ENCODE results near the gene MYOZ3.

MYOZ3 gene

DNA sequence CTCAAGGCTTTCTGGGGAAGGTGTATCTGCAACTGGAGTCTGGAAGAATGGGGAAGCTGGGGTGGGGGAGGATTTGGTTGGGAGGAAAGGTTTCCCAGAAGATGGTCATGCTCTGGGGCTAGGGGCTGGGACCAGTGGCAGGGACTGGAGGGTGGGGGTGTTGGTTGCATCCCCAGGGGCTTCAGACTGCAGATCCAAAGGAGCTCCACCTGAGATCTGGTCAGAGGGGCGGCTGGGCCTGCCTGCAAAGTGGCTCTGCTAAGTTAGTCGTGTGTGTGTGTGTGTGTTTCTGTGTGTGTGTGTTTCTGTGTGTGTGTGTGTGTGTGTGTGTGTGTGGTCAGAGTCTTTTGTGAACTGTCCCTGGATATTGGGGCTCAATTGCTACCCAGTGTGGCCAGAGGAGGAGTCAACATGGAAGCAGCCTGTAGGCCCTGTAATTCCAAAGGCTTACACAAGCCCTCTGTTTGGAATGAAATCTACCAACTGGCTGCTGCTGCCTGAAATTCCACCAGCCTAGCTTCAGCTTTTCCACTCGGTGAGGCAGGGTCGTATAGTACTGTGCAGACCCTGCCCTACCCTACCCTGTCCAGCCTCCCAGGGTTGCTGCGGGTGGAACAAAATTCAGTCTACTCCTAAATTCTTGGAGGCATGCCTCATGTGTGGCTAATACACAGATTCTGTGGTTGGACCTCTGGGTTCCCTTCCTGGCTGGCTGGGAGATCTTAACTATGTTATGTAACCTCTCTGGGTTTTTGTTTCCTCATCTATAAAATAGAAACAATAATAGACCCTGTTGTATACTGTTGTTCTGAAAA, 33.1 kb upstream of the MYOZ3 start:
- no peak for DNase-seq

DNA sequence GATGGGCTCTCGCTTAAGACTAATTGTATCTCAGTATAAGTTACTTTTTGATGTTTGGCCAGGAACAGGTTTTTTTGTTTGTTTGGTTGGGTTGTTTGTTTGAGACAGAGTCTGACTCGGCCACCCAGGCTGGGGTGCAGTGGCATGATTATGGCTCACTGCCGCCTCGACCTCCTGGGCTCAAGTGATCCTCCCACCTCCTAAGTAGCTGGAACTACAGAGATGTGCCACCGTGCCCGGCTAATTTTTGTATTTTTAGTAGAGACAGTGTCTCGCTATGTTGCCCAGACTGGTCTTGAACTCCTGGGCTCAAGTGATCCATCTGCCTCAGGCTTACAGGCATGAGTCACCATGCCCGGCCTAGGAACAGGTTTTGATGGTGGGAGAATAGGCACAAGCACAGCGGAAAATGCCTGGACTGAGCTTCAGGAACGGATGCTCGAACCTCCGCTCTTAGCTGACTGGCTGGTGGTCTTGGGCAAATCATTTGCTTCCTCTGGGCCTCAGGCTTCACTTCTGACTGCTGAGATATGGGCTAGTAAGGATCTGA, 32.0 kb upstream of the MYOZ3 start:
- no peak for DNase-seq

DNA sequence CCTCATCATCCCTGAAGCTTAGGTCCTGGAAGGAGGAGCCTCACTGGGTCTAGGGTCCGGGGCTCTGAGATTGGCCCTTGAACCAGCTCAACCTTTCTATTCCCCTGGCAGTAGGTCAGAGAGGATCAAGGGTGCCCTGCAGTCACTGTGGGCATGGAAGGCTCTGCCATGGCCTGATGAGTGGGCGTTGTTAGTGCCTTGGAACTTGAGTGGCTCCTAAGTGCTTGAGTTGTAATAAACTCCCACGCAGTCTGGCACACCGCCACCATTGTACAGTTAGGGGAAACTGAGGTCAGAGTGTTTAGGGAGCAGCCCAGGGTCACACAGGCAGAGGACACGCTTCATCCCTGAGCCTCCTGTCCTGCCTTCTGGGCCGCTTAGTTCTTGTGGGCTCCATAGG, 31.0 kb upstream of the MYOZ3 start:
- no peak for DNase-seq

DNA sequence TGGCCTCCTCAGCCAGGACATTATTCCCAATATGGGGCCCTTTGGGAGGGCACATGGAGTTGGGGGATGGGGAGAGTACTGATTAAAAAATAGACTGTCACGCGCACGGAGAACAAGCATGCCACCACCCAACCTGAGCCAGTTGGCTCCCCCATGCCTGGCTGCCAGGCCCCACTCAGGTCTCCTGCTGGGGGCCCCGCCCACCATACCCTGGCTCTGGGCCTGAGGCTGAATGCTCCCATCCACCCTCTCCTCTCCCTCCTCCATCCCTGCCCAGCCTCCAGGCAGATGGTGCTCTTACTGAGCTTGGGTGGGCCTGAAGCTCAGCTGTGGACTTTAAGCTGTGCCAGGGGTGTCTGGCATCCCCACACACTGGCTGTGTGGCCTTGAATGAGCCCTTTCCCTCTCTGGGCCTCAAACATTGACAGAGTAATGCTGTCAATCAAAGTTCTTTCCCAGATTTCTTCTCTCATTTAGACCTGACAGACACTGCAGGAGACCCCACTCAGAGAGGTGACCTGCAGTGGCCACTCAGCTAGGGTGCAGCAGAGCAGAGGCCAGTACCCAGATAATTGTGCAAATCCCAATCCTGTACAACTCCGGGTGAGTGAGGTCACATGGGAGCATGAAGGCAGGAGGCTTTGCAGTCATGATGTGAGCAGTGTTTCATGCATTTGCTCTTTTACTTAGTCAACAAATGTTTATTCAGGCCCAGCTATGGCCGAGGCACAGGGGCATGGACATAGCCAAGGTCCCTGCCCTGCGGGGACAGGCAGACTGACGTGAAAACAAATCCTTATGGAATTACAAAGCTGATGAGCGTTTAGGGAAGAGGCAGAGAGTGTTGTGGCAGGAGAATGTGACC, 30.4 kb upstream of the MYOZ3 start:
- DNase-seq = no peak

DNA sequence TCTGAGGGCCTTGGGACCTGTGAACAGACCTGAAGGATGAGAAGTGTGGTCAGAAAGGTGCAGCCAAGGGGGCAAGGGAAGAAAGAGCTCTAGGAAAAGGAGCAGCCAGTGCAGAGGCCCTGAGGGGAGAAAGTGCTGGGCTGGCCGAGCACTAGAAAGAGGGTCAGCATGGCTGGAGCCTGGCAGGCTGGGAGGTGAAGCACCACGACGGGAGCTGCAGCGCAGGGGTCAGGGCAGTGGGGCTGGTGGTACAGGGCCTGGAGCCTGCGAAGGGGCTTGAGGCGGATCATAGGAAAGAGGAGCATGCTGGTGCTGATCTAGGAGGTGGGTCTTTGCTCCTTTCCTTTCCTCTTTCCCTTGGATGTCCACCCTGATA, 29.7 kb upstream of the MYOZ3 start:
- no peak for DNase-seq

DNA sequence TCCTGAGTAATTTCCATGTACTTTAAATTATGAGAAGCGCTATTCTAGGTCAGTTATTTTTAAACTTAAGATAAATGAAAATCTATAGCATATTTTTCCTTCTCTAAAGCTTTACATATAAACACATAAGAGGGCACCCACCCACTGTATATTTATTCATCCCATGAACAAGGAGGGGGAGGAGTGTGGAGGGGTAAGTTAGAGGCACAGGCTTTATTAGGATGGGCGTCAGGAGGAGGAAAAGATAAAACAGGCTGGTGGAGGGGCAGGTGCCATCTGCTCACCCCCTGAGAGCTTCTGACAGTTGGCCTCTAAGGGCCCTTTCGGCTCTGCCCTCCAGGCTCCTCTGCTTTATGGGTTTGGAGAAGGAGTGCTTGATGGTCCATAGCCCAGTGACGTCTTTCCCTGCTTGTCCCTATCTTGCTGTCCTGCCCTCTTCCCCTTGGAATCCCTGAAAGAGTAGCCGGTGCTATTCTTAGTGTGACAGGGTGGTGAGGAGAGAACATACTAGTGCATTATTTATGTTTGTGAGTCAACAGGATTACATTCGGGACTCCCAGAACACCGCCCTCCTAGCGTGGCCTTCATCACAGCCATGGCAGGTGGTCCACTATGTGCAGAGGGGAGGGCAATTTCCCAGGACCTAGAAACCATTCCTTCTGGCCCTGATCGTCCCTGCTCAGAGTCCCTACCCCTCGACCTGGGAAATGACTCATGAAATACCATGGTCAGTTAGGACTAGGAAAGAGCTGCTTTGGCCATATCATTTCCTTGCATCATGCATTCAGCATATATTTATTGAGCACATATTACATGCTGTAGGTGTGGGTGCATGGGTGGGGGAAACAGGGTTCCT, 28.5 kb upstream of the MYOZ3 start:
- no peak for DNase-seq

DNA sequence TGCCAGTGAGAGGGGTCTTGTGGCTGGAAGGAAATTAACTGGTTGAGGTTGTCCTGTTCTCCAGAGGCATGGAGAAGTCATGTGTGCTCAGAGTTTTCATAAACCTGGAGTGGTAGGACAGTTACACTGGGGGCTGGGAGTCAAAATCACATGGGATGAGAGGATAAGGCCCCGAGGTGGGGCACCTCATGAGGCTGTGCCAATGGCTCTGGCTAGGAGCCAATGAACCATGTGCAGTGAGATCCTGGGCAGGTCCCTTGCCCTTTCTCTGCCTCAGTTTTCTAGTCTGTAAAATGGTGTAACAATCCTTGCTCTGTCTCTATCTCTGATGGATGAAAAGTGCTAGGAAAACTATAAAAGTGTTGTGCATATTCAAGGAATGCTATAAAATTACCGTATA, 27.6 kb upstream of the MYOZ3 start:
- no peak for DNase-seq

DNA sequence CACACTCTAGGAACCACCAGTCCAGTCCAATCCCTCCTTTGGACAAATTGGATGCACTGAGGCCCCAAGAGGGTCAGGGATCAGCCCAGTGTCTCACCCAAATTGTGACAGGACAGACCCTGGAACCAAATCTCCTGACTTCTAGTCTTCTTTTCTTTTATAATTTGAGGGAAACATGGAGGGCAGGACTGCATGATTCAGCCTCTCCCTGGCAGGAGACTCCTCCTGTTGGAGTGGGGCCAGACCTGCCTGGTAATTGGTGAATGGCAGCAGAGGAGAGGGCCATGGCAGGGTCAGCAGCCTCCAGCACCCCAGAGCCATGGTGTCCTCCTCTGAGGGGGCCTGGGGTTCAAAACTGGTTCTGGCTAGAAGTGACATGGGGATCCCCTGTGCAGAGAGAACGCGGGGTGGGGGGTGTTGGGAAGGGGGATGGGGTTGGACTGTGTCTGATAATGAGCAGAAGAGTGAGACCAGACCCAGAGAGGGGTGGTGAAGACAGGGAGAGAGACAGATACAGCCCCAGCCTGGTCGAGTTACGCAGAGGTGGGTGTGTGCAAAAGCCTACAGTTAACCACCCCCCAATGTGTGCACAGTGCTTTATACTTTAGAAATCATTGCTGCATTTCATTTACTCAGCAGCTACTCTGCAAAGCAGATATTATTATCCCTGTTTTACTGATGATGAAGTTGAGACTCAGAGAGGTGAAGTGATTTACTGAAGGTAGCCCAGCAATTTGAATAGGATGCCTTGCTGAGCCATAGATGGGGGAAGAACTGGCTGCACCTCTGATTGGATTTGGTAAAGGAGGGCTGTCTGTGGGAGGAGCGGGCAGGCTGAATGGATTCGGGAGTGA, 24.4 kb upstream of the MYOZ3 start:
- no peak for DNase-seq

DNA sequence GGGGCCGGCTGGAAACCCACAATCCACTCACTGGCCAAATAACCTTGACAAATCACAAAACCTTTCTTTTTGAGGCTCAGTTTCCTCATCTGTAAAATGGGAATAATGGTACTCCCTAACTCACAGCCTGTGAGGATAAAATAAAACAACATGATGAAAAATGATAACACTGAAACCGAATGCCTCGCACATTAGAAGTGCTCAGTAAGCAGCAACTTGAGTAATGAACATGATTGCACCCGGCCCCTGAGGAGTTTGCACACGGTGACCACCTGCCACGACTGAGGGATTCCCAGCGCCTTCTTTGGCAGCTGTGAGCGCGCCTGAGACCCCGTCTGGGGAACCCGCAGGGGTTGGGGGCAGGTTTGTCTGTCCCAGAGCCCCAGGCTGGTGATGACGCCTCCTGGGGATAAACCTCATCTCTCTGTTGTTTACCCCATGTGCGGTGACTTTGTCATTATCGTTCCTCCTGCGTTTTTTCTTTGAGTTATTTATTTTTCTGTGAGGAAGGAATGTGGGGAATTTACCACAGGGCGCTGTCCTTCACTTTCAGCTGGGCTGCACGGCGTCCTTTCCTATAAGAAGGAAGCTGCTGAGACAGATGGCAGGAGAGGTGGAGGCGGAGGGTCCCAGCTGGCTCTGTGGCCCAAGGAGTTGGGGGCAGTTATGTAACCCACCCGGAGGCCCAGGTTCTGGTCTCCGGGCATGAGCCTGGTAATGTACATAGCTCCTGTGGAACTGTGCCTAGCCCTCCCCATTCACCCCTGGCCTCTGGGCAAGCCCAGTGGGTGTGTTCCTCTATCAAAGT, 23.6 kb upstream of the MYOZ3 start:
- no peak for DNase-seq

DNA sequence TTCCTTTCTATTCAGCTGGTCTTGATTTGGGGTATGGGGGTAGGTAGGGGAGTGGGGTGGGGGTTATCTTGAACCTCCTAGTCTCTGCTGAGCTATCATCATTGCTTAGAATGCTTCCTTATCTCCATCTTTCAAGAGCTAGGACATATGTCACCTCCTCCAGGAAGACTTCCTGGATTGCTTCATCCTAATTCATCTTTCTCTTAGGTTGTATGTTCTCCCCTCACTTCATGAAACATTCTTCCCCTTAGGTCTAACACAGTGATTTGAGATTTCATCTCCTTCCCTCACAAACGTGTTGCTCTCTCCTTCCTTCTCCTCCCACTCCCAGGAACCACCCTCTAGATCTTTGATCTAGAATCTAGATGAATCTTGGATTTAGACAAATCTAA, 23.0 kb upstream of the MYOZ3 start:
- no peak for DNase-seq

DNA sequence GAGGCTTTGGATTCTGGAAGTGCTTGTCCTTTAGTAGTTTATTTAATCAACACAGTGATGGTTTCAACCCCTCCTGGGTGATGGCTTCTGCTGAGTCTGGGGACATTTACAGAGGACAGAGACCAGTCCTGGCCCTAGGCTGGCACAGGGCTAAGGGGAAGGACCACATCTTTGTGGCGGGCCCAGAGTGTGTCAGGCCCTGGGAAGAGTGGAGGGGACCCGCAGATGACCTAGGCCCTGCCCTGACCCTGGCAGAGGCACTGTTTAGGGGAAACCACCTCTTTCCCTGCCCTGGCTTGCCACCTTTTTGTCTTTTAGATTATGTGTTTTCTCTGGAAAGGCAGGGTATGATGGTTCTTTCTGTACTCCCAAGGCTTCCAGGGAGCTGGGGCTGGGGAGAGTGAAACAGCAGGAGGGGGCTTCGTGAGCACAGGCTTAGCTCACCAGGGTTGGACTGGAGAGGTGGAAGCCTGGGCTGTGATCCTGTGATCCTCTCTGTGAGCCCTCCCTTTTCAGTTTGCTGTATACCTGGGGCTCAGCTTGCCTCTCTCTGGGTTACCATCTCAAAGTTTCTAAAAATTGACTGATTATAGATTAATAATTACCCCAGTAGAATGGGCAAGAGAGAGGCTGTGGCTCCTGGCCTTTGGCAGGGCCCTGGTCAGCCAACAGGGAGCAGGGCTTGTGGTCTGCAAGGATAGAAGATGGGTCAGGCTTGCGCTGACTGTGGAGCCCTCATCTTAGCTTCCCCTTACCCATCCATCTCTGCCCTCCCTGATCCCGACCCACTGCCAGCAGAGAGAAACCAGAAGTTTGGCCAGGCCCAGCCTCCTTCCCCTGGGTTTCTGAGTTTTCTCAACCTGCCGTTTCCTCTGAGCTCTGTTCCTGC, 22.3 kb upstream of the MYOZ3 start:
- no peak for DNase-seq

DNA sequence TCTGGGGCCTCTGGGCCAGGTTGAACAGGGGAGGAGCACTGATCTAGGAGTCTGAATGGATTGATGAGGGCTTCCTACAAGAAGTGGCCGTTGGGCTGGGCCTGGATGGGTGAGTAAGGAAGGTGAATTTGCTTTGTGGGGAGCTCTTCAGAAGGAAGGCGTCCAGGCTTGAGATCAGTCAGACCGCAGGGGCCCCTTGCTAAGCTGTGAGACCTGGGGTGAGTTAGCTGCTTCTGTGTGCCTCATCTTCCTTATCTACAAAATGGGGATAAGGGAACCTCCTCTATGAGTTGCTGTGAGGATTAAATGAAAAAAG, 21.7 kb upstream of the MYOZ3 start:
- no peak for DNase-seq

DNA sequence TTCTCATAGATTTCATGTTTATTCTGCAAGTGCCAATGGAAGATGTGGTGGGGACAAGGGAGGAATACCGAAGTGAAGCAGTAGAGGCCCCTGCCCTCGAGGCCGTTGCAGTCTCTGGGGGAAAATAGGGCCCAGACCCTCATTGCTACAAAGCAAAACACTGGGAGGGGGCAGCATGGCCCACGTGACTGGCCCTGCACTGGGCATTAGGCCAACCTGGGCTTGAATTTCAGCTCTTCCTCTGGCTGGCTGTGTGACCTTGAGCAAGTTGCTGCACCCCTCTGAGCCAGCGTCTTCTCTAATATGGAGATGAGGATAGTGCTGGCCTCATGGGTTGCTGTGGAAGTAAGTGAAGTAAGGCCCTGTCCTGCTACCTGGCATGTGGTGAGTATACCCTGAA, 21.3 kb upstream of the MYOZ3 start:
- no peak for DNase-seq

DNA sequence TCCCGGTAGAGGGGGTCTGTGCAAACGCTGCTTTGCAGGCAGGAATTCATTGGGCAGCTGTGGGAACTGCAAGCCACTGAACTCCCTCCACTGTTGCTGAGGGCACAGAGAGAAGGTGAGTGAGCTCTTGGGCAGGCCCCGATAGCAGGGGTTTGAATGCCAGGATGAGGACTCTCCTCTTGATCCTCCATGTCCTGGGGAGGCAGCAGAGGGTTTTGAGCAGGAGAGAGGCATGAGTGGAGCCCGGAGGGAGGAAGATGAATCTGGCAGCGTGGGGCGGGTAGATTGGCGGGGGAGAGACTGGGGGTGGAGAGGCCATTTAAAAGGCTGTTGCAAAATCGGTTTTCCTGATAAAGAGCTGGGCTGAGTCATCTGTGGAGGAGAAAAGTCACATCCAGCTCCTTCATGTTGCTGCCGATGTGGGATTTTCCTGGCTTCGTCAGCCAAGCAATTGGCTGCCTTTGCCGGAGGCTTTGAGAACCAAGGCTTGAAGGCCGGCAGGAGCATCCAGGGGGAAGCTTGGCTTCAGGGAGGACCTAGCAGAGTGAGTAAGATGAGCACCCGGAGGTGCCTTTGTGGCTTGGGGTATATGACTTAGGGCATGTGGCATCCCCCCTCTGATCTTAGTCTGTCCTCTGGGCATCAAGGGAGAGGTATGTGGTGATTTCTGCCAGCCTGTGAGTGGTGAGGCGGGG, 20.6 kb upstream of the MYOZ3 start, which contains the start of gene SYNPO:
TSS of gene SYNPO (plus strand) at position 350 of the 695 bp plus-strand sequence. CDS start 7,616 bp downstream, outside the sequence.
- no peak for DNase-seq

DNA sequence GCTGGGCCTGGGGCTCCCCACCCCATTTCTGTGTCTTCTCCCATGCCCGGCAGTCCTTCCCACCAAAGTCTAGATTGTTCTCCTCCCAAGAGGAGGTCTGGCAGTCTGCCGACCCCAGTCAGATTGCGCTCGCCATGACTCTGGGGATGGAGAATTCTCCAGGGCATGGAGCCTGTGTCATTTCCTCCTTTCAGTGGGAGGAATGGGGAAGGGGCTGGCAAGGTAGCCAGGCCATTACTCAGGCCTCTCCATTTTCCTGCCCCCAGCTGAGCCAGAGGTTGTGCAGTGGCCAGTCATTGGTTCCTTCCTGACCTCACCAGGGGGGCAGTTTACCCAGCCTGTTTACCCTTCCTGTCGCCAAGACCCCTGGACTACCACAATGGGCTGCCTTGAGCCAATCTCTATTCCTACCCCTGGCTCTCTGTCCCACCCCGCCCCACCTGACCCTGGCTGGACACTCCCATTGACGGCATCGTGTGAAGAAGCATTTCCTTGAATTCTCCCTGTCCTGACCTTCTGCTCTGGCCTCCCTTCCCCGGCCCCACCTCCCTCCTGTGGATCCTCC, 20.0 kb upstream of the MYOZ3 start:
- no peak for DNase-seq

DNA sequence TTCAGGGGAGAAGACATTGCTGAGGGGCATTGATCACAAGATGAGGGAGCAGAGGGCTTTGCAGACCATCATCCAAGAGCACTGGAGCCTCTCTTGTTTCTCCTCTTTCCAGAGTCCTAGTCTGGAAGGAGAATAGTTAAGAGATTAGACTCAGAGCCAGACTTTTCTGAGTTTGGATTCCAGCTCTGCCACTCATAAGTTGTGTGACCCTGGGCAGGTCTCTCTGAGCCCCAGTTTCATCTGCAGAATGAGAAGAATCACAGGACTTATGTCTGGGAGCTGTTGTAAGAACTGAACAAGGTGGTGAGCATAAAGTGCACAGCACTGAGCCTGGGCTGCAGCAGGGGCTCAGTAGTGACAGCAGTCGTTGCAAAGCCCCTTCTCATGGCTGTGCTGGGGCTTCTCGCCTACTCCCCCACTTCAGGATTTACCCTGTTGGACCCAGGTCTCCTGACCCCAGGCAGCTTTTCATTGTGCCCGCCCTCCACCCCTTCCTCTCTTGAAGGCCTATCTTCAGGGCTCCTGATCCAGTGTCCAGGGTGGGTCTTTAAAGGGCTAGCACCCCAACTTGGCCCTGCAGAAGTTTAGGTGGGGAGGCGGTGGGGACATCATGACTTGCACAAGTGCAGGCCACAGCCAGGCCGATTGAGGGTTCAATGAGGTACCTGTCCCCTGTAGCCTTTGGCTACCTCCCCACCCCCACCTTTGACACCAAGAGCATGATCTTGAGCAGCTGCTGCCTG, 19.1 kb upstream of the MYOZ3 start:
- DNase-seq = no peak

DNA sequence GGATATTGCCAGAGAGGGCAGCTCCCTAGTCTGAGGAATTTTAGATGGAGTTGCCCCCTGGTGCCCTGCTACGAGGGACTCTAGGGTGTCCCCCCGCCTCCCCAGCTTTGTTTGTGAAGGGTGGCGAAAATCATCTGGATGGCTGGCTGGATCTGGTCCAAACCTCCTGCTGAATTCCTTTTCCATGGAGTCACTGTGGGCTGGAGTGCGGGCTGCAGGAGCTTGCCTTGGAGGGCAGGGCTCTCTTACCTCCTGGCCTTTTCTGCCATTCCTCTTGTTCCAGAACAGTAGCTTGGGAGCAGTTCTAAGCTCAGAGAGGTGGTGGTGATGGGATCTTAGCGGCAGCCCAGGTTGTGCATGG, 18.5 kb upstream of the MYOZ3 start:
- no peak for DNase-seq

DNA sequence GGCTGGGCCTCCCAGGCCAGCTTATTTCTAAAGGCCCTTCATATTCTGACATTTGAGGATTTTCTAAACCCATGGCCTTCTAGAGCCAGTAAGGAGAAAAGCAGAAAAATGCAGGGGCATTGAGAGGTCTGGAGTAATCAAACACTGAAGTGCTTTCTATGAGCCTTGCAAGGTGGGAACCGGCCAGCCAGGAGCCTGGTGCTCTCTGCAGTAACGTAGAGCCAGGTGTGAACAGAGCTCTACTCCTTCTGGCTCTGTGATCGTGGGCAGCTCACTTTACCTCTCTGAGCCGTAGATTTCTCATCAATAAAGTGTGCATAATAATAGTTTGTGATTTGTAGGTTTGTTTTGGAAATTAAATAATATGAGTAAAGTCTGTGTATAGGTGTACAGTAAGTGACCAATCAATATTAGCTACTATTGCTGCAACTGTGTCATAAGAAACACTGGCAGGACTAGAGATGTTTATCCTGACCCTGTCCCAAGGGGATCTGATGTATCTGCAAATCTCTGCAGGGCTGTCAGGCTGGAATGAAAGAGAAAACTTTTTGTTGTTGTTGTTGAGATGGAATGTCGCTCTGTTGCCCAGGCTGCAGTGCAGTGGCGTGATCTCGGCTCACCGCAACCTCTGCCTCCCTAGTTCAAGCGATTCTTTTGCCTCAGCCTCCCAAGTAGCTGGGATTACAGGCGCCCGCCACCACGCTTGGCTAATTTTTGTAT, 17.9 kb upstream of the MYOZ3 start:
- DNase-seq = no peak

Data from DMS153 (cell line).